Suprapubic skin (tissue), 3 donors: ENCODE data around the gene SUCNR1.

Source experiments
- CTCF ChIP-seq, 2 donors: fragments of 200-600 bp in 1 of 2; fragments of 450-650 bp in 1 of 2; sonication (generic) in 1 of 2; IDR thresholded peaks; one replicate each; pipeline ENCODE4 v1.5.1; 2016 to 2019; ENCODE audit warnings: antibody characterized with exemption in 2 of 2, mild to moderate bottlenecking in 1 of 2, moderate library complexity in 1 of 2
- POLR2A ChIP-seq, 2 donors: fragments of 450-650 bp; IDR thresholded peaks; one replicate each; pipeline ENCODE4 v1.6.1; 2017; ENCODE audit warnings: antibody characterized with exemption in 2 of 2, mild to moderate bottlenecking in 2 of 2, moderate library complexity in 2 of 2

DNA sequence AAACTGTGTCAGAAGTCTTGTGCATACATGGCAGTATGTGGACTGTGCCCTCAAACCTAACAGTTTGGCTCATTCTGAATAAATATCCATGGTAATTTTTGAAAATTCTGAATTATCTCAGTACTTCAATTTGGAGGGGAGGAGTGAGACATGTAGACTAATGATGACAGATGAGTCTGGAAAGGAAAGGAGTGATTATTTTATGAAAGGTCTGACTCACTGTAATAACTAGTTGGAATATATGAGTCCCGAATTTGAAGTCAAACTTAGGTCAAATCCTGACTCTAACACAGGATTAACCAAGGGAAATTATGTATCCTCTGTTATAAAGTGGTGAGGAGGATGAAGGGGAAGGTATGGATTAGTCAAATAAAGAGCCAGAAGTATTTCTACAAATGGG, 38.6 kb downstream of the SUCNR1 start:
- TF ChIP-seq POLR2A (IDR thresholded peaks at IDR 0.05) (no peak), CTCF (IDR thresholded peaks at IDR 0.05) (no peak)
